Endodermal cell (in vitro differentiated cells): Measurements from ENCODE around the gene COL27A1. TPM values are rescaled to one million over a fixed set of nuclear protein-coding genes. Genes with fewer than 3 reads are reported as not detected.
A peak's percentile ranks its signal among the peaks of the same experiment; 100 is the strongest.

ENCODE experiments used
- DNase-seq: peaks from one replicate; pipeline ENCODE4 v3.0.0-alpha.2; 2017
- H3K27ac ChIP-seq: 2 replicates; pipeline ENCODE4 v1.5.1; 2013; ENCODE audit warnings: mild to moderate bottlenecking, low read depth, low read length, moderate library complexity
- H3K27me3 ChIP-seq: 2 replicates; pipeline ENCODE4 v1.6.1; 2013; ENCODE audit warnings: mild to moderate bottlenecking, low read length, moderate library complexity; ENCODE audit not compliant: insufficient read depth, control insufficient read depth, poor library complexity, severe bottlenecking
- H3K36me3 ChIP-seq: 2 replicates; pipeline ENCODE4 v1.7.0; 2013; ENCODE audit warnings: mild to moderate bottlenecking, low read length, moderate library complexity; ENCODE audit not compliant: control insufficient read depth, insufficient read depth
- H3K4me1 ChIP-seq: one replicate; pipeline ENCODE4 v1.7.0; 2013; ENCODE audit warnings: low read length; ENCODE audit not compliant: control insufficient read depth, insufficient read depth
- H3K4me3 ChIP-seq: 2 replicates; pipeline ENCODE4 v1.5.1; 2013; ENCODE audit warnings: mild to moderate bottlenecking, low read length, moderate library complexity
- H3K9ac ChIP-seq: 2 replicates; pipeline ENCODE4 v1.6.1; 2013; ENCODE audit warnings: mild to moderate bottlenecking, low read length, moderate library complexity; ENCODE audit not compliant: poor library complexity, severe bottlenecking; ENCODE audit errors: extremely low read depth
- H3K9me3 ChIP-seq: 2 replicates; pipeline ENCODE4 v1.6.1; 2013; ENCODE audit warnings: mild to moderate bottlenecking, low read length, moderate library complexity; ENCODE audit not compliant: control insufficient read depth
- H3K27ac Mint-ChIP-seq: 2 replicates; pipeline ENCODE4 v1.8.0; 2020; ENCODE audit warnings: mixed read lengths
- H3K27me3 Mint-ChIP-seq: 2 replicates; pipeline ENCODE4 v1.8.0; 2021; ENCODE audit warnings: mild to moderate bottlenecking, mixed read lengths; ENCODE audit not compliant: insufficient read depth
- H3K36me3 Mint-ChIP-seq: 2 replicates; pipeline ENCODE4 v1.8.0; 2020; ENCODE audit warnings: low read depth, mixed read lengths
- H3K4me1 Mint-ChIP-seq: 2 replicates; pipeline ENCODE4 v1.8.0; 2020; ENCODE audit warnings: mixed read lengths
- H3K4me3 Mint-ChIP-seq: 2 replicates; pipeline ENCODE4 v1.8.0; 2020; ENCODE audit warnings: mild to moderate bottlenecking, moderate library complexity, mixed read lengths
- H3K9me3 Mint-ChIP-seq: 2 replicates; pipeline ENCODE4 v1.8.0; 2020; ENCODE audit warnings: mild to moderate bottlenecking, mixed read lengths
- CTCF ChIP-seq: fragments of 200-600 bp; sonication (generic); conservative IDR thresholded peaks from 2 replicates; pipeline ENCODE4 v1.5.0; 2021; ENCODE audit warnings: antibody characterized with exemption, mild to moderate bottlenecking
- WGBS, 2 experiments: methylation state at CpG; one replicate each; pipeline versions ENCODE4 v1.1.5 to v1.1.7; 2013; ENCODE audit warnings: missing lambda C conversion rate in 2 of 2, mixed read lengths in 1 of 2; ENCODE audit not compliant: insufficient coverage in 1 of 2, insufficient read length in 1 of 2; 5-methylcytosine and 5-hydroxymethylcytosine counted together
- total RNA-seq, 2 donors: library from RNA; stranded (reverse); fragmentation: NEBNext Ultra II Directional in 1 of 2; extraction: Animal tissue kit (Norgen Biotek cat#: 25700) in 1 of 2; gene quantifications; 2 replicates in 1 of 2; 3 replicates in 1 of 2; pipeline ENCODE4 v1.2.1, GENCODE V29; 2021

The COL27A1 gene
- total RNA-seq, 2 donors from 2014 or later, result 43.8 to 69.5 TPM

- Histone ChIP-seq H3K9ac (no peak overlapping the region), H3K4me1 (peaks cover 4% of the 10 kb centered on the region), H3K36me3 (peaks cover 60% of the 10 kb centered on the region), H3K27me3 (no peaks in the 10 kb centered on the region), H3K9me3 (no peaks in the 10 kb centered on the region), H3K27ac (peak overlapping the region; percentile 50), H3K4me3 (no peak overlapping the region)
- H3K4me3 Mint-ChIP-seq, result no peak overlapping the region
- WGBS, 2 experiments, result 73 to 90% methylated on average over 9 to 22 of the region's 22 CpGs
- no peaks in the 10 kb centered on the region for H3K27me3 Mint-ChIP-seq
- peaks cover 1% of the 10 kb centered on the region for H3K4me1 Mint-ChIP-seq
- H3K36me3 Mint-ChIP-seq, result peaks cover 30% of the 10 kb centered on the region
- no peak for TF ChIP-seq CTCF
- H3K9me3 Mint-ChIP-seq, result no peaks in the 10 kb centered on the region
- no peak overlapping the region for H3K27ac Mint-ChIP-seq
- DNase-seq, result no peak
These were observed 14.8 kb downstream of the COL27A1 start for GRCh38 chr9:114169952-114170770.

- Mint-ChIP-seq H3K9me3 (no peaks in the 10 kb centered on the region), H3K27ac (no peak overlapping the region), H3K36me3 (peaks cover 30% of the 10 kb centered on the region), H3K4me1 (peaks cover 1% of the 10 kb centered on the region), H3K4me3 (no peak overlapping the region), H3K27me3 (no peaks in the 10 kb centered on the region)
- Histone ChIP-seq H3K27ac (peak overlapping the region; percentile 50), H3K9ac (no peak overlapping the region), H3K9me3 (no peaks in the 10 kb centered on the region), H3K36me3 (peaks cover 57% of the 10 kb centered on the region), H3K4me1 (peaks cover 4% of the 10 kb centered on the region), H3K27me3 (no peaks in the 10 kb centered on the region), H3K4me3 (no peak overlapping the region)
- no peak for TF ChIP-seq CTCF
- 89 to 92% methylated on average over 6 to 11 of the region's 11 CpGs for WGBS, 2 experiments
- DNase-seq, result no peak
These were observed 15.6 kb downstream of the COL27A1 start for GRCh38 chr9:114170771-114171461.

- Histone ChIP-seq H3K9ac (no peak overlapping the region), H3K4me1 (peaks cover 4% of the 10 kb centered on the region), H3K36me3 (peaks cover 60% of the 10 kb centered on the region), H3K27me3 (no peaks in the 10 kb centered on the region), H3K27ac (no peak overlapping the region), H3K9me3 (no peaks in the 10 kb centered on the region), H3K4me3 (no peak overlapping the region)
- no peaks in the 10 kb centered on the region for H3K9me3 Mint-ChIP-seq
- TF ChIP-seq CTCF, result no peak
- H3K27me3 Mint-ChIP-seq, result no peaks in the 10 kb centered on the region
- H3K4me3 Mint-ChIP-seq, result no peak overlapping the region
- H3K27ac Mint-ChIP-seq, result no peak overlapping the region
- no peak for DNase-seq
- WGBS, 2 experiments, result 94 to 96% methylated on average over 7 of the region's 7 CpGs
- peaks cover 1% of the 10 kb centered on the region for H3K4me1 Mint-ChIP-seq
- H3K36me3 Mint-ChIP-seq, result peaks cover 30% of the 10 kb centered on the region
These were observed 16.2 kb downstream of the COL27A1 start for GRCh38 chr9:114171500-114171899.
